Panc1 (cell line): ENCODE data around the gene CDC5L.

Source experiments
- POLR2AphosphoS5 ChIP-seq: IDR thresholded peaks from 2 replicates; pipeline ENCODE4 v1.6.1; 2012; ENCODE audit warnings: mild to moderate bottlenecking, low read depth, low read length, moderate library complexity
- TCF7L2 ChIP-seq: IDR thresholded peaks from 2 replicates; pipeline ENCODE4 v1.6.1; 2011; ENCODE audit warnings: mild to moderate bottlenecking, low read depth, low read length, inconsistent platforms
- TF ChIP-seq, protein P1 (sequence below): fragments of 450-650 bp; IDR thresholded peaks from 2 replicates; pipeline ENCODE4 v1.5.1; 2017; ENCODE audit warnings: mild to moderate bottlenecking
- TF ChIP-seq, protein P2 (sequence below), 2 experiments: IDR thresholded peaks; 2 replicates each; pipeline ENCODE4 v1.6.1; 2011 to 2012; ENCODE audit warnings: low read depth in 2 of 2, control low read depth in 1 of 2, low read length in 1 of 2, mild to moderate bottlenecking in 1 of 2, moderate library complexity in 1 of 2; ENCODE audit not compliant: insufficient read depth in 1 of 2

DNA sequence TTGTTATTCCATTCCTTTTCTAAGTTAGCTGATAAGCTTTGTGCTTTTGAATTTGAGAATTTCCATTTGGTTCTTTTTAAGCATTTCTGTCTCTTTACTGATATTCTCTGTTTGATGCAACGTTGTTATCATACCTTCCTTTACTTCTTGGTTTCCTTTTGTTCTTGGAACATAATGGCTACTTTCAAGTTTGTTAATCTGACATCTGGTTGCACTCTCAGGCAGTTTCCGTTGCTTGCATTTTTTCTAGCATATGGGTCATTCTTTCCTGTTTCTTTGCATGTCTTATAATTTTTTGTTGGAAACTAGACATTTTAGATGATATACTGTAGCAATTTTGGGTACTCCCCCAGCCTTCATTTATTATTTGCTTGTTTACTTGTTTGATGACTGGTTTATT, 12.5 kb downstream of the CDC5L start:
- TF ChIP-seq, protein P1, sequence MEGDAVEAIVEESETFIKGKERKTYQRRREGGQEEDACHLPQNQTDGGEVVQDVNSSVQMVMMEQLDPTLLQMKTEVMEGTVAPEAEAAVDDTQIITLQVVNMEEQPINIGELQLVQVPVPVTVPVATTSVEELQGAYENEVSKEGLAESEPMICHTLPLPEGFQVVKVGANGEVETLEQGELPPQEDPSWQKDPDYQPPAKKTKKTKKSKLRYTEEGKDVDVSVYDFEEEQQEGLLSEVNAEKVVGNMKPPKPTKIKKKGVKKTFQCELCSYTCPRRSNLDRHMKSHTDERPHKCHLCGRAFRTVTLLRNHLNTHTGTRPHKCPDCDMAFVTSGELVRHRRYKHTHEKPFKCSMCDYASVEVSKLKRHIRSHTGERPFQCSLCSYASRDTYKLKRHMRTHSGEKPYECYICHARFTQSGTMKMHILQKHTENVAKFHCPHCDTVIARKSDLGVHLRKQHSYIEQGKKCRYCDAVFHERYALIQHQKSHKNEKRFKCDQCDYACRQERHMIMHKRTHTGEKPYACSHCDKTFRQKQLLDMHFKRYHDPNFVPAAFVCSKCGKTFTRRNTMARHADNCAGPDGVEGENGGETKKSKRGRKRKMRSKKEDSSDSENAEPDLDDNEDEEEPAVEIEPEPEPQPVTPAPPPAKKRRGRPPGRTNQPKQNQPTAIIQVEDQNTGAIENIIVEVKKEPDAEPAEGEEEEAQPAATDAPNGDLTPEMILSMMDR = no peak
- TF ChIP-seq, protein P2, sequence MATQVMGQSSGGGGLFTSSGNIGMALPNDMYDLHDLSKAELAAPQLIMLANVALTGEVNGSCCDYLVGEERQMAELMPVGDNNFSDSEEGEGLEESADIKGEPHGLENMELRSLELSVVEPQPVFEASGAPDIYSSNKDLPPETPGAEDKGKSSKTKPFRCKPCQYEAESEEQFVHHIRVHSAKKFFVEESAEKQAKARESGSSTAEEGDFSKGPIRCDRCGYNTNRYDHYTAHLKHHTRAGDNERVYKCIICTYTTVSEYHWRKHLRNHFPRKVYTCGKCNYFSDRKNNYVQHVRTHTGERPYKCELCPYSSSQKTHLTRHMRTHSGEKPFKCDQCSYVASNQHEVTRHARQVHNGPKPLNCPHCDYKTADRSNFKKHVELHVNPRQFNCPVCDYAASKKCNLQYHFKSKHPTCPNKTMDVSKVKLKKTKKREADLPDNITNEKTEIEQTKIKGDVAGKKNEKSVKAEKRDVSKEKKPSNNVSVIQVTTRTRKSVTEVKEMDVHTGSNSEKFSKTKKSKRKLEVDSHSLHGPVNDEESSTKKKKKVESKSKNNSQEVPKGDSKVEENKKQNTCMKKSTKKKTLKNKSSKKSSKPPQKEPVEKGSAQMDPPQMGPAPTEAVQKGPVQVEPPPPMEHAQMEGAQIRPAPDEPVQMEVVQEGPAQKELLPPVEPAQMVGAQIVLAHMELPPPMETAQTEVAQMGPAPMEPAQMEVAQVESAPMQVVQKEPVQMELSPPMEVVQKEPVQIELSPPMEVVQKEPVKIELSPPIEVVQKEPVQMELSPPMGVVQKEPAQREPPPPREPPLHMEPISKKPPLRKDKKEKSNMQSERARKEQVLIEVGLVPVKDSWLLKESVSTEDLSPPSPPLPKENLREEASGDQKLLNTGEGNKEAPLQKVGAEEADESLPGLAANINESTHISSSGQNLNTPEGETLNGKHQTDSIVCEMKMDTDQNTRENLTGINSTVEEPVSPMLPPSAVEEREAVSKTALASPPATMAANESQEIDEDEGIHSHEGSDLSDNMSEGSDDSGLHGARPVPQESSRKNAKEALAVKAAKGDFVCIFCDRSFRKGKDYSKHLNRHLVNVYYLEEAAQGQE (IDR thresholded peaks at IDR 0.05; ENCODE audit: insufficient read depth in 1 of 2, low read depth in 2 of 2, low read length in 1 of 2) = no peak
- TF ChIP-seq POLR2AphosphoS5 (no peak), TCF7L2 (no peak)
